ENCODE results near the gene RAD51B.

Gene RAD51B

GRCh38 chr14:68714991-68715924 lies 895.7 kb downstream of the RAD51B start:
- no peak for DNase-seq (ENCODE audit: low read depth in 2 of 2)

- DNase-seq (ENCODE audit: low read depth in 2 of 2): no peak
These were observed 897.1 kb downstream of the RAD51B start for GRCh38 chr14:68716698-68717097.

DNA sequence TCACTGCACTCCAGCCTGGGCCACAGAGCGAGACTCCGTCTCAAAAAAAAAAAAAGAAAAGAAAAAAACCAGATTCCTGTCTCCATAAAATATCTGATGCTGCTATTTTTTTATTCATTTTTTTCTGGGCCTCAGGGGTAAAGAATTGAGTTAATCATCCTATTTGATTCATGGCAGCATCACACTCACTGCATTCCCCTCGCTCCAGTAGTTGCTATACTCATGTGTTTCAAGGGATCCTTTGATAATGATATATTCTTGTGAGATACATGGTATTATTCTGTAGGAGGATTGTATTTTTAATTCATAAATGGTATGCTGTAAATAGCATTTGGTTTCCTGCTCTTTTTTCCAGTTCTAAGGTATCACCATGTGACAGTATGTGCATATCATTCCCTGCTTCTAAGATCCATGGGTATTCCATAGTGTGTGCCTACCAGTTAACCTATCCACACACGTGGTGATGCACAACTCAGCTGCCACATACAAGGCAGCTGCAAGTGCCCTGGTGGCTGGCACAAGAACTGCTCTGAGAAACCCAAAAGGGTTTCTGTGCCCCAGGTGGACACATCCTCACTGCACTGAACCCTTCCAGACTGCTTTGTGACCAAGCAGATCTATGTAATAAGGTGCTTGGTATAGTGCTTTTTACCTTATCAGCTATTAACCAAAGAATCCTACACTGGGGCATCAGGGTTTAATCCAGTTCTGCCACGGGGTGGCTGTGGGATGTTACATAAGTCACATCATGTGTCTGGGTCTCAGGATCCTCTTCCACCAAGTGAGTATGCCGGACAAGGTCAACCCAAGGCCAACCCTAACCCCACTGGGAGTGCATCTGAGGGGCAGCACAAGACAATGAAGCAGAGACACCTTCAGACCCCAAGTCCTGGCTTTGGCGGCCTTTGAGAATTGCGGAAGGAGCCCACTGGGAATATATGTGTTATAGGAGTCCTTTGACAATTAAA lies 898.7 kb downstream of the RAD51B start:
- DNase-seq (ENCODE audit: low read depth in 2 of 2): no peak

GRCh38 chr14:68719634-68720384 lies 900.2 kb downstream of the RAD51B start:
- DNase-seq (ENCODE audit: low read depth in 2 of 2): no peak

DNA sequence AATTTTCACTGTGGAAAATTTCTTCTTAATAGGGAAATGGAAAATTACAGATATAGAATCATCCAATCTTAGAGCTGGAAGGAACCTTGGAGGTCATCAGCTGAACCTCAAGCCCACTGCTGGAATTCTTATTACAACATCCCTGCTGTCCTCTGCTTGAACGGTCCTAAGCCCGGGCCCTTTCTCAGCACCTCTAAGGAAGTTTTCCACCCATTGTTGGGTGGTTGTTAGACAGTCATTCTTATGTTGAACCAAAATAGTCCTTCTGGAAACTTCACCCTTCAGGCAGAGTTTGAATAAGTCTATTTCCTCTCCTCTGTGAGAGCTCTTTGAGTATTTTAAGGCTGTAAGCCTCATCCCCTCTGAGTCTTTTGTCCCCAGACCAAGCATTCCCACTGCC lies 902.6 kb downstream of the RAD51B start:
- no peak for DNase-seq (ENCODE audit: low read depth in 2 of 2)

GRCh38 chr14:68722968-68723566 lies 903.5 kb downstream of the RAD51B start:
- no peak for DNase-seq (ENCODE audit: low read depth in 2 of 2)

GRCh38 chr14:68723808-68724268 lies 904.3 kb downstream of the RAD51B start:
- no peak for DNase-seq (ENCODE audit: low read depth in 2 of 2)

DNA sequence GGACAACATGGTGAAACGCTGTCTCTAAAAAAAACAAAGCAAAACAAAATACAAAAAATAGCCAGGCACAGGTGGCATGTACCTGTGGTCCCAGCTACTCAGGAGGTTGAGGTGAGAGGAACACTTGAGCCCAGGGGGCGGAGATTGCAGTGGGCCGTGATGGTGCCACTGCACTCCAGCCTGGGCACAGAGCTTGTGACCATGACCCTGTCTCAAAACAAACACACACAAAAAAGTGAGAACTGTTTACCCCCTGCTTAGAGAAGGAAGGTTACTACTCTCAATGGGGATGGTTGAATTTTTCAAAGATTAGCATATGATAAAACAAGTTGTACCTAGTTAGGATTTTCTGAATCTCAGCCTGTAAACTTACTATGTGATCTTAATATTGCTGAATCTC lies 905.3 kb downstream of the RAD51B start:
- no peak for DNase-seq (ENCODE audit: low read depth in 2 of 2)

DNA sequence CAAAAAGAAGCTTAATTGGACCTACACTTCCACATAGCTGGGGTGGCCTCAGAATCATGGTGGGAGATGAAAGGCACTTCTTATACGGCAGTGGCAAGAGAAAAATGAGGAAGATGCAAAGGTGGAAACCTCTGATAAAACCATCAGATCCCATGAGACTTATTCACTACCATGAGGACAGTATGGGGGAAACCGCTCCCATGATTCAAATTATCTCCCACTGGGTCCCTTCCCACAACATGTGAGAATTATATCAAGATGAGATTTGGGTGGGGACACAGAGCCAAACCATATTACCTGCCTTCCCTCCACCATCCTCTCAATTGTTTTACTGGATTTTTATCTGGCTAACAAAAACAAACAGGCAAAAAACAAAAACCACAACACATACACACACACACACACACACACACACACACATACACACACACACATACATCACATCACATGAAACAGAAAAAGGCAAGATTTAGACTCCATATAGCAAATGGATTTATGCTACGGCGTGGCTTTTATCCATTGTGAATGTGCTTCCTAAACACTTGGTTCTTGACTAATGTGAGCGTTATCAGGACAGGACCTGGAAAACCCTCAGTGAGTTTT lies 906.6 kb downstream of the RAD51B start:
- no peak for DNase-seq (ENCODE audit: low read depth in 2 of 2)

- no peak for DNase-seq (ENCODE audit: low read depth in 2 of 2)
These were observed 907.9 kb downstream of the RAD51B start for GRCh38 chr14:68727315-68728047.

DNA sequence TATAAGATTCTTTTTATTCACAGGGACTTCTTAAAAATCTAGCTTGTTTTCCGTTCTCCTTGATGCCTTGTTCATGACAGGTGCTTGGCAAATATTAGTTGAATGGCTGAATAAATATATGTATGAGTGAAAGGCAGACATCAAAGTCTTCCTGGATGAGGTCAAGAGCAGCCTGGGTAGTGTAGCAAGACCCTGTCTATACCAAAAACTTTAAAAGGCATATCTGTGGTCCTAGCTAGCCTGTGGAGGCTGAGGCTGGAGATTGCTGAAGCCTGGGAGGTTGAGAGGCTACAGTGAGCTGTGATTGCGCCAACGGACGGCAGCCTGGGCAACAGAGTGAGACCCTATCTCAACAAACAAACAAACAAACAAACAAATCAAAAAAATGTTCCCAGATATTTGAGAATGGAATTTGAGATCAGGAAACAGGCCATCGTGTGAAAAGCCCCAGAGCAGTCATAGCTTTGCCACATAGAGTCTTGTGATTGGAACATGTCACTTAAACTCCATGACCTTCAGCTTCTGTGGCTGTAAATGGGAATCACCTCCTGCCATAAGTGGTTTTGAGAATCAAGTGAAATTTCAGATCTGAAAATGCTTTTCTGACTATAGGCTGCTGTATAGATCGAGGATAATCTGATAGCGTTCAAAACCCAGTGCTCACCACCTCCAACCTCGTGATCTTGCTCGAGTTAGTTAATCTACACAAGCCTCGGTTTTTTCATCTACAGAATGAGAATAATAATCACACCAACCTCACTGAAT lies 908.9 kb downstream of the RAD51B start:
- no peak for DNase-seq (ENCODE audit: low read depth in 2 of 2)

GRCh38 chr14:68729556-68729955 lies 910.0 kb downstream of the RAD51B start:
- no peak for DNase-seq (ENCODE audit: low read depth in 2 of 2)

- DNase-seq (ENCODE audit: low read depth in 2 of 2): no peak
These were observed 910.8 kb downstream of the RAD51B start for GRCh38 chr14:68730348-68730747.

GRCh38 chr14:68730811-68731425 lies 911.3 kb downstream of the RAD51B start:
- DNase-seq (ENCODE audit: low read depth in 2 of 2): no peak

DNA sequence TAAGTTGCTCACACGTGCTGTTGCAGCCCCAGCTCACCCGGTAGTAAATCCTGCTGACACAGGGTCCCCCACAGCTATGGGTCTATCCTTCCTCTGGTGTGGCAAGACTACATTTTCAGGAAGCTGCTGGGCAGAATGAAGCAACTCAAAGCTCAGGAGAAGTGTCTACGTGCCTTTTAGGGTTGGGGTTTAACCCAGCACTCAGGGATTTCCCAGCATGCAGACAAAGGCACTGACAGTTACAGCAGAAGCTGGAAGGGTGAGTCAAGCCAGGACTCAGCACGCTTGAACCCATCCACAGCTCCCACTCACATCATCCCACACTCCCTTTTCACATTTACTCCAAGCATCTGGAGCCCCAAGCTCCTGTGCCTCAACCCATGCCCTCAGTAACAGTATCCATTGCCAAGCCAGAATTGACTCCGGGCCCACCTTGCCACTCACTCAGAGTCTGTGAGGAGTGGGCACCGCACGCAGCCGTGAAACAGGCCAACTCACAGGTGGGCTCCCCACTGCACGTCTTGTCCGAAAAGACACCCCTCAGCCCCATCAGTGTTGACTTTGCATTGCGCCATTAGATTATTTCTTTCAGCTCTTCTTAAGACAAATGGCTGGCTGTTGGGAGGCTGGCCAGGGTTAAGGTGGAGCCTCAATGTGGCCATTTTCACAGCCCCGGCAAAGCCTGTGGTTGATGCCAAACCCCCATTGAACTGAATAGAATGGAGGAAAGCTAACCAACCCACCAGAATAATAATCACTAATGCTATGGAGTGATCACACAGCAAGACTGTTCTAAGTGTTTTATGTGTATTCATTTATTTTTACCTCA lies 913.7 kb downstream of the RAD51B start:
- no peak for DNase-seq (ENCODE audit: low read depth in 2 of 2)

DNA sequence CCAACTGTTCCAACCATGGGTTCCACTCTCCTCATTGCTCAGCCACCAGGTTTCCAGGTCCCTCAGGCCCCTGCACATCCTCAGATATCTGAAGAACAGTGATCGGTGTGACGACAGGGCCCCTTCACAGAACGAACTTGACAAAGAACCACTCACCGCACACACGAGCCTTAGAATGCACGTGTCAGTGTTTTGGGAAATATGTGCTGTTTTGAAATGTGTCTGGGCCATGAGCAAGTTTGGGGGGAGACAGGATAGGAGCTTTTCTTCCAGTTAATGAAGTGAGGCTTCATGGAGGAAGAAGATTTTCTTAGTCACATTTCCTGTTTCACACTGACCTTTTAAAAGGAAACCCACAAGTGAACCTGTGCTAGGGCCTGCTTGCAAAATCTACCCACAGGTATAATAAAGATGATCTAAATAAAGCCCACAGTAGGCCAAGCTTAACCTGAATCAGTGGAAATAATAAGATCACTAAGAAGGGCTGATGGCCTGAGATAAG lies 914.7 kb downstream of the RAD51B start:
- peak in 1 of 2 experiments; percentile 32 for DNase-seq (ENCODE audit: low read depth in 2 of 2)

- DNase-seq (ENCODE audit: low read depth in 2 of 2): no peak
These were observed 916.3 kb downstream of the RAD51B start for GRCh38 chr14:68735856-68736255.

GRCh38 chr14:68736471-68736871 lies 916.9 kb downstream of the RAD51B start:
- no peak for DNase-seq (ENCODE audit: low read depth in 2 of 2)

All from stimulated activated CD4-positive, alpha-beta T cell treated with anti-CD3 and anti-CD28 coated beads, Interleukin-12 subunit alpha, Interleukin-12 subunit beta, amount 100 ng/mL, for 24 hours (primary cell).